Keratinocyte (primary cell): ENCODE results near the gene VPS13A. TPM values are rescaled to one million over a fixed set of nuclear protein-coding genes. Genes with fewer than 3 reads are reported as not detected.

Experiments
- DNase-seq: peaks from one replicate; pipeline ENCODE4 v3.0.0-alpha.2; 2011; ENCODE audit warnings: low read depth, missing footprints, low spot score
- FAIRE-seq: peaks from 2 replicates; lab custom pipeline; 2011; peaks lifted over from hg19 to GRCh38; lab: Jason Lieb, UNC
- H2AFZ ChIP-seq: 2 replicates; pipeline ENCODE4 v1.6.0; 2012; ENCODE audit warnings: low read length, control low read depth, inconsistent platforms; ENCODE audit not compliant: control insufficient read depth
- H3K27ac ChIP-seq: 2 replicates; pipeline ENCODE4 v1.5.1; 2011; ENCODE audit warnings: low read length; ENCODE audit not compliant: control insufficient read depth, insufficient read depth
- H3K27me3 ChIP-seq: 3 replicates; pipeline ENCODE4 v1.6.0; 2011; ENCODE audit warnings: low read length; ENCODE audit not compliant: control insufficient read depth, insufficient read depth; ENCODE audit errors: extremely low read depth
- H3K36me3 ChIP-seq, 2 experiments: 2 replicates in 1 of 2; 3 replicates in 1 of 2; pipeline ENCODE4 v1.5.1; 2011; ENCODE audit warnings: low read length in 2 of 2, mild to moderate bottlenecking in 1 of 2; ENCODE audit not compliant: control insufficient read depth in 2 of 2, insufficient read depth in 2 of 2; ENCODE audit errors: extremely low read depth in 1 of 2
- H3K4me1 ChIP-seq: 3 replicates; pipeline ENCODE4 v1.5.1; 2011; ENCODE audit warnings: low read length; ENCODE audit not compliant: control insufficient read depth, insufficient read depth; ENCODE audit errors: extremely low read depth
- H3K4me2 ChIP-seq: 3 replicates; pipeline ENCODE4 v1.6.0; 2011; ENCODE audit warnings: low read depth, low read length; ENCODE audit not compliant: control insufficient read depth, insufficient read depth; ENCODE audit errors: extremely low read depth
- H3K4me3 ChIP-seq, 3 experiments: fragments of 200-600 bp in 1 of 3; sonication (generic) in 1 of 3; 2 replicates in 2 of 3; 3 replicates in 1 of 3; pipeline ENCODE4 v1.5.1; 2011 to 2016; ENCODE audit warnings: low read length in 3 of 3, mild to moderate bottlenecking in 3 of 3, control low read depth in 2 of 3, inconsistent platforms in 1 of 3, low read depth in 1 of 3, mixed read lengths in 1 of 3, mixed run types in 1 of 3, moderate library complexity in 1 of 3; ENCODE audit not compliant: control insufficient read depth in 2 of 3, insufficient read depth in 2 of 3; ENCODE audit errors: extremely low read depth in 1 of 3
- H3K79me2 ChIP-seq: 2 replicates; pipeline ENCODE4 v1.6.0; 2012; ENCODE audit warnings: low read length; ENCODE audit not compliant: control insufficient read depth, insufficient read depth
- H3K9ac ChIP-seq: 3 replicates; pipeline ENCODE4 v1.6.0; 2011; ENCODE audit warnings: low read length; ENCODE audit not compliant: control insufficient read depth, insufficient read depth; ENCODE audit errors: extremely low read depth
- H3K9me1 ChIP-seq: 3 replicates; pipeline ENCODE4 v1.6.0; 2011; ENCODE audit warnings: low read length; ENCODE audit not compliant: control insufficient read depth, insufficient read depth; ENCODE audit errors: extremely low read depth
- H3K9me3 ChIP-seq: 2 replicates; pipeline ENCODE4 v1.5.1; 2012; ENCODE audit warnings: low read depth, low read length; ENCODE audit not compliant: control insufficient read depth
- H4K20me1 ChIP-seq: 3 replicates; pipeline ENCODE4 v1.6.0; 2011; ENCODE audit warnings: low read length; ENCODE audit not compliant: control insufficient read depth, insufficient read depth; ENCODE audit errors: extremely low read depth
- EZH2 ChIP-seq: IDR thresholded peaks from one replicate; pipeline ENCODE4 v1.6.1; 2012; ENCODE audit warnings: inconsistent platforms, mild to moderate bottlenecking, low read length, moderate library complexity
- dilution Hi-C: fragments of 300-500 bp; cut with MboI; formaldehyde crosslinking; loops from one replicate; pipeline ENCODE4 v1.7.0; 2020; ENCODE audit warnings: low sequenced_read_pairs; ENCODE audit not compliant: extremely low pct_ligation_motif_present
- polyA plus RNA-seq, 5 experiments: library from polyadenylated mRNA; depleted of rRNA in 3 of 5; stranded (reverse) in 3 of 5; stranded (forward) in 1 of 5; unstranded in 1 of 5; fragments of >200 nt; gene quantifications; 1 replicate in 1 of 5; 2 replicates in 3 of 5; 3 replicates in 1 of 5; pipeline versions ENCODE4 v1.2.1 to v1.2.3, GENCODE V29; 2011 to 2012; ENCODE audit warnings: missing spikeins in 2 of 5, low read depth in 1 of 5, low replicate concordance in 1 of 5
- TF ChIP-seq, protein P1 (sequence below), 3 experiments: IDR thresholded peaks in 1 of 3; conservative IDR thresholded peaks in 1 of 3; optimal IDR thresholded peaks in 1 of 3; 2 replicates in 2 of 3; 3 replicates in 1 of 3; pipeline versions ENCODE3 to v1.5.1; 2011; ENCODE audit warnings: low read length in 3 of 3, mild to moderate bottlenecking in 3 of 3, moderate library complexity in 2 of 3, control low read depth in 1 of 3, inconsistent platforms in 1 of 3; ENCODE audit not compliant: insufficient read depth in 2 of 3; ENCODE audit errors: extremely low read depth in 1 of 3

VPS13A gene
- polyA plus RNA-seq, 1 donor (not counting 4 experiments of a cell fraction or from before 2014, with no cell fraction given), result 55.3 TPM

DNA sequence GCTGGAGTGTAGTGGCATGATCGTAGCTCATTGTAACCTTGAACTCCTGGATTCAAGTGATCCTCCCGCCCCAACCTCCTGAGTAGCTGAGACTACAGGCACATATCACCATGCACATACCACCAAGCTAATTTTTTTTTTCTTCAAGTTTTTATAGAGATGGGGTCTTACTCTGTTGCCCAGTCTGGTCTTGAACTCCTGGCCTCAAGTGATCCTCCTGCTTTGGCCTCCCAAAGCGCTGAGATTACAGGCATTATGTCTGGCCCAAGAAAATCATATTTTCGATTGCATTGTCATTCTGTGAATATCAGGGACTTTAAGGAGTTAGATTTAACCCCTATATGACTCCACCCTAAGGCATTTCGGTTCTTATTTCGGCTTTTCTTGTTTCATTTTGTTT, 116.6 kb downstream of the VPS13A start:
- Histone ChIP-seq H2AFZ (no peak overlapping the region), H3K27ac (no peak overlapping the region), H3K36me3 (peaks cover 0 to 2% of the 10 kb centered on the region in 2 experiments), H3K4me1 (no peaks in the 10 kb centered on the region), H3K79me2 (no peaks in the 10 kb centered on the region), H3K9me1 (no peaks in the 10 kb centered on the region), H3K9ac (no peak overlapping the region), H3K4me3 (no peak overlapping the region), H3K4me2 (no peak overlapping the region), H3K9me3 (no peaks in the 10 kb centered on the region), H4K20me1 (no peaks in the 10 kb centered on the region), H3K27me3 (no peaks in the 10 kb centered on the region)
- FAIRE-seq (no peak), DNase-seq (no peak)
- dilution Hi-C loops, result no loop called here
- TF ChIP-seq, protein P1, sequence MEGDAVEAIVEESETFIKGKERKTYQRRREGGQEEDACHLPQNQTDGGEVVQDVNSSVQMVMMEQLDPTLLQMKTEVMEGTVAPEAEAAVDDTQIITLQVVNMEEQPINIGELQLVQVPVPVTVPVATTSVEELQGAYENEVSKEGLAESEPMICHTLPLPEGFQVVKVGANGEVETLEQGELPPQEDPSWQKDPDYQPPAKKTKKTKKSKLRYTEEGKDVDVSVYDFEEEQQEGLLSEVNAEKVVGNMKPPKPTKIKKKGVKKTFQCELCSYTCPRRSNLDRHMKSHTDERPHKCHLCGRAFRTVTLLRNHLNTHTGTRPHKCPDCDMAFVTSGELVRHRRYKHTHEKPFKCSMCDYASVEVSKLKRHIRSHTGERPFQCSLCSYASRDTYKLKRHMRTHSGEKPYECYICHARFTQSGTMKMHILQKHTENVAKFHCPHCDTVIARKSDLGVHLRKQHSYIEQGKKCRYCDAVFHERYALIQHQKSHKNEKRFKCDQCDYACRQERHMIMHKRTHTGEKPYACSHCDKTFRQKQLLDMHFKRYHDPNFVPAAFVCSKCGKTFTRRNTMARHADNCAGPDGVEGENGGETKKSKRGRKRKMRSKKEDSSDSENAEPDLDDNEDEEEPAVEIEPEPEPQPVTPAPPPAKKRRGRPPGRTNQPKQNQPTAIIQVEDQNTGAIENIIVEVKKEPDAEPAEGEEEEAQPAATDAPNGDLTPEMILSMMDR (optimal IDR thresholded peaks at IDR 0.05 in 1 of 3, IDR thresholded peaks at IDR 0.05 in 1 of 3, conservative IDR thresholded peaks at IDR 0.05 in 1 of 3; ENCODE audit: extremely low read depth in 1 of 3, insufficient read depth in 2 of 3, low read length in 3 of 3), result no peak
- no peak for TF ChIP-seq EZH2

DNA sequence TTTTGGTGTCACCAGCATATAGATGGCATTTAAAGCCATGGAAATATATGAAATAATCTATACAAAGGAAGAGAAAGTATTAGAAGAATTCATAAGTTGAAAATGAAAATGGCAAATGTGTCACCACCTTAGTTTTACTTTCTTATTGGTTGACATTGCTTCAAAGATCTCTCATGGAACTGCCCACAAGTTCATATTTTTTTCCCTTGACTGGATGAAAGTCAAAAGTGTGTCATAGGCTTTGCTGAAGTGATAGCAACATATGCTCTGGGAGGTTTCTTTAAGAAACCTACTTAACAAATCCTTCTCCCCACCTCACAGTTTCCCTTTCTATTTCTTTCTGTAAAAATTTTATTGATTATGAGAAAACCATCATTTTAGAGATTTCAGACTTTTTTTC, 127.2 kb downstream of the VPS13A start:
- Histone ChIP-seq H2AFZ (no peak overlapping the region), H3K9ac (no peak overlapping the region), H3K9me3 (no peaks in the 10 kb centered on the region), H3K9me1 (no peaks in the 10 kb centered on the region), H3K4me1 (peaks cover 21% of the 10 kb centered on the region), H3K4me2 (no peak overlapping the region), H3K27ac (no peak overlapping the region), H3K4me3 (no peak overlapping the region), H3K36me3 (peaks cover 3 to 7% of the 10 kb centered on the region in 2 experiments), H3K27me3 (no peaks in the 10 kb centered on the region), H3K79me2 (no peaks in the 10 kb centered on the region), H4K20me1 (no peaks in the 10 kb centered on the region)
- TF ChIP-seq, protein P1 (optimal IDR thresholded peaks at IDR 0.05 in 1 of 3, IDR thresholded peaks at IDR 0.05 in 1 of 3, conservative IDR thresholded peaks at IDR 0.05 in 1 of 3; ENCODE audit: extremely low read depth in 1 of 3, insufficient read depth in 2 of 3, low read length in 3 of 3), result no peak
- TF ChIP-seq EZH2, result no peak
- FAIRE-seq (no peak), DNase-seq (no peak)
- dilution Hi-C loops, result no loop called here
